Activated CD4-positive, alpha-beta T cell treated with anti-CD3 and anti-CD28 coated beads, Interleukin-2, amount 50 U/mL, for 16 hours (primary cell): ENCODE results near the gene ARHGEF9.
"Not testable (repeated sequence)": the region's sequence is repeated elsewhere in the genome, so short reads cannot be mapped to it uniquely, and the experiment has no call there.

Source experiments
- DNase-seq: peaks from one replicate; pipeline ENCODE4 v3.0.0-alpha.2; 2020

Gene ARHGEF9

GRCh38 chrX:63656871-63657580, 128.0 kb downstream of the ARHGEF9 start:
- no peak for DNase-seq

GRCh38 chrX:63652086-63652765, 132.8 kb downstream of the ARHGEF9 start:
- DNase-seq = no peak

- not testable (repeated sequence) for DNase-seq
Observed at GRCh38 chrX:63645748-63646147, 139.3 kb downstream of the ARHGEF9 start.

GRCh38 chrX:63635750-63636149, 149.3 kb downstream of the ARHGEF9 start:
- no peak for DNase-seq

- DNase-seq = no peak
Observed at GRCh38 chrX:63613531-63614028, 171.4 kb downstream of the ARHGEF9 start.

- DNase-seq = no peak
Observed at GRCh38 chrX:63585936-63586335, 199.1 kb downstream of the ARHGEF9 start.
